Transverse colon (tissue), 3 donors: ENCODE results near the gene CDK14.

ENCODE experiments used
- EP300 ChIP-seq: sonication (generic); formaldehyde crosslinking; IDR thresholded peaks from one replicate; pipeline ENCODE4 v1.6.1; 2017; ENCODE audit warnings: antibody characterized with exemption, low read depth
- TF ChIP-seq, protein P1 (sequence below), 5 experiments: fragments of 200-600 bp in 3 of 5; fragments of 450-650 bp in 2 of 5; sonication (generic) in 3 of 5; IDR thresholded peaks; 1 replicate in 2 of 5; 2 replicates in 3 of 5; pipeline ENCODE4 v1.5.1; 2016 to 2017; ENCODE audit warnings: antibody characterized with exemption in 5 of 5, inconsistent platforms in 3 of 5, mild to moderate bottlenecking in 2 of 5, moderate library complexity in 1 of 5

DNA sequence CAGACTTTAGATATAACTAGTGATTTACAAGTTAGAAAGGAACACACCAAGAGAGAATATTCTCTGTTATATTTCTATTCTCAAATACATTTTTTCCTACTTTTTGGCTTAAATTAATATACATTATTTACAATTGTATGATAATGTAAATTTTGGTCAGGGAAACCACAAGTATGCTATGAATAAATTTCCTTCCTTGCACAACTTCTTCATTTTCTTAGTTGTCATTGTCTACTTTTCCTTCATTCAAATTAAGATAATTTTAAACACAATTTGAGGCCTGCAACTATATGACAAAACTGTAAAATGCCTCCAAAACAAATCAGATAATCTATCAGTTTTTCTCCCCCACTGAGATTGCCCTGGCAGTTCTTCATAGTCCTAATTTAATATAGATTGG, 131.3 kb downstream of the CDK14 start:
- TF ChIP-seq, protein P1, sequence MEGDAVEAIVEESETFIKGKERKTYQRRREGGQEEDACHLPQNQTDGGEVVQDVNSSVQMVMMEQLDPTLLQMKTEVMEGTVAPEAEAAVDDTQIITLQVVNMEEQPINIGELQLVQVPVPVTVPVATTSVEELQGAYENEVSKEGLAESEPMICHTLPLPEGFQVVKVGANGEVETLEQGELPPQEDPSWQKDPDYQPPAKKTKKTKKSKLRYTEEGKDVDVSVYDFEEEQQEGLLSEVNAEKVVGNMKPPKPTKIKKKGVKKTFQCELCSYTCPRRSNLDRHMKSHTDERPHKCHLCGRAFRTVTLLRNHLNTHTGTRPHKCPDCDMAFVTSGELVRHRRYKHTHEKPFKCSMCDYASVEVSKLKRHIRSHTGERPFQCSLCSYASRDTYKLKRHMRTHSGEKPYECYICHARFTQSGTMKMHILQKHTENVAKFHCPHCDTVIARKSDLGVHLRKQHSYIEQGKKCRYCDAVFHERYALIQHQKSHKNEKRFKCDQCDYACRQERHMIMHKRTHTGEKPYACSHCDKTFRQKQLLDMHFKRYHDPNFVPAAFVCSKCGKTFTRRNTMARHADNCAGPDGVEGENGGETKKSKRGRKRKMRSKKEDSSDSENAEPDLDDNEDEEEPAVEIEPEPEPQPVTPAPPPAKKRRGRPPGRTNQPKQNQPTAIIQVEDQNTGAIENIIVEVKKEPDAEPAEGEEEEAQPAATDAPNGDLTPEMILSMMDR (IDR thresholded peaks at IDR 0.05): no peak
- TF ChIP-seq EP300: no peak
